Cerebellar cortex (tissue), 1 donor: ENCODE measurements around the gene GNPTAB.
"Not testable (repeated sequence)": the region's sequence is repeated elsewhere in the genome, so short reads cannot be mapped to it uniquely, and the experiment has no call there.

Experiments
- DNase-seq: peaks from one replicate; pipeline ENCODE4 v3.0.0-alpha.2; 2015; ENCODE audit warnings: low spot score

GNPTAB gene

DNA sequence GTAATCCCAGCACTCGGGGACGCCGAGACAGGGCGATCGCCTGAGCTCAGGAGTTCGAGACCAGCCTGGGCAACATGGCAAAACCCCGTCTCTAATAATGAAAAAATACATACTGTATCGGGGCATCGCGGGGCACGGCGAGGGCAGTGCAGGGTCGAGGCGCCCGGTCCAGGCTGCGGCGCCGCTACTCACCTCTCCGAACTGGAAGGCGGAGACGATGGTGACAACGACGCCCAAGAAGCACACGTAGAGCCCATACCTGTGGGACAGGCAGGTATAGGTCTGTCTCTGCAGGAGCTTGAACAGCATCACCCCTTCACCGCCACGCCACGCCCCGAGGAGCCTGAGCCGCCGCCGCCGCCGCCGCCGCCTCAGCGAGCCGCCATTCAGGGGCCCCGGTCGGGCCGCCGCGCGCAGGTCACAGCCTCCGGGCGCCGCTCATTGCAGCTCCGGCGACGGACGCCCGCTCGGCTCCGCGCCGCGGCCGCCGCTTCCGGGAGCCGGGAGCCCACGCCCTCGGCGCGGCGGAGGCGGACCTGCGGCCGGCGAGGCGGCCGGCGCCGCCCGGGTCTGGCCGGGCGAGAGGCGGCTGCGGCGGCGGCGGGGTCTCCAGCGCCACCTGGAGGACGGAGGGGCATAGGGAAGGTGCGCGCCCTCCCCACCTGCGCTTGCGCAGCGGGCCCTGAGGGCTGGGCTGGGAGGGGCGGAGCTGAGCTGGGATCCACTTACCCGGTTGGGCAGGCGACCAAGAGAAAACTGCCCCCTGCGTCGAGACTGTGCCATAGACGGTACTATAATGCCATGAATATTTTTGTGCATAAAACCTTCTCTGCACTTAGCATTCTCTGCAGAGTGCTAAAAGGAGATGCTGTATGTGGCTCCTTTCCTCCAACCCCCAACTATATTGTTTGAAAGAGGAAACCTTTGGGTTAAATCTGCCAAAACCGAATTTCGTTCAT is at the start of gene GNPTAB:
GNPTAB (minus strand) TSS at position 593 of the 959 bp plus-strand sequence; CDS start at position 309, 284 bp downstream.
- peak; percentile 91 for DNase-seq

DNA sequence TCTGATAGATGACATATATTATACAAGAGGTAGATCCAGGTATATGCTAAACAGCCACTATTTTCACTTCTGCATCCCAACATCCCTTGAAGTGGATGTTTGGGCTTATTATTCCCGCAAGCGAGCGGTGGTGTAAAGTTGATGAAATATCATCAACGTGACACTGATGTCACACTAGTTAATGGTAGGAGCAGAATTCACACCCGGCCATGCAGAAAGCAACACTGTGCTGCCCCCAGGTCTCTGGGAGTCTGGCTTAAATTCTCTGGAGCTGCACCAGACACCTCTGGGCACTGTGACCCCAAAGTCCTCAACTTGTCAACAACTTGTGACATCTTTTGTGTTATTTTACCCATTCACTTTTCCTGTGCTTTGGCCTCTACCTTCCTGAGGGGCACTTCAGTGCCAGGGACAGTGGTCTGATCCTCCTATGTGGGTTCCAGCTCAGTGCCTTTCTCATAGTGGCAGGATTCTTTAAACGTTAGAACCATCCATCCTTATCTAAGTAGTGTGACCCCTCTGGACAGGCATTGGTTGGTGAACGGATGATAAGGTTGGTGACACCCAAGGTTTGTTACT is 47.6 kb upstream of the GNPTAB start:
- no peak for DNase-seq

DNA sequence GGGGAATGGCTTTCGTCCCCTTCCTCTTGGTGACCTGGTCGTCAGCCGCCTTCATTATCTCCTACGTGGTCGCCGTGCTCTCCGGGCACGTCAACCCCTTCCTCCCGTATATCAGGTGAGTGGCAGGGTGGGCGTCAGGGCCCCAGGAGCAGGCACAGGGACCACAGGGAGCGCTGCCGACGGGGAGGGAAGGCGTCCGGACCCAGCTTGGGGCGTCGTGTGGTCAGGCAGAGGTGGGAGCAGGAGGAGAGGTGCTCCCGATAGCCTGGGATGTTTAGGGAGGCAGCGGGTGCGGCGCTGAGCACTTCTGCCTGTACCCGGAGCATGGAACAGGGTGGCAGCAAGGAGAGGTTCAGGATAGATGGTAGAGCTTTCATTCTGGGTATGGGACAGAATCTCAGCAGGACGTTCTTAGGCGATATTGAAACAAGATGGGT is 47.1 kb upstream of the GNPTAB start:
- DNase-seq: no peak

DNA sequence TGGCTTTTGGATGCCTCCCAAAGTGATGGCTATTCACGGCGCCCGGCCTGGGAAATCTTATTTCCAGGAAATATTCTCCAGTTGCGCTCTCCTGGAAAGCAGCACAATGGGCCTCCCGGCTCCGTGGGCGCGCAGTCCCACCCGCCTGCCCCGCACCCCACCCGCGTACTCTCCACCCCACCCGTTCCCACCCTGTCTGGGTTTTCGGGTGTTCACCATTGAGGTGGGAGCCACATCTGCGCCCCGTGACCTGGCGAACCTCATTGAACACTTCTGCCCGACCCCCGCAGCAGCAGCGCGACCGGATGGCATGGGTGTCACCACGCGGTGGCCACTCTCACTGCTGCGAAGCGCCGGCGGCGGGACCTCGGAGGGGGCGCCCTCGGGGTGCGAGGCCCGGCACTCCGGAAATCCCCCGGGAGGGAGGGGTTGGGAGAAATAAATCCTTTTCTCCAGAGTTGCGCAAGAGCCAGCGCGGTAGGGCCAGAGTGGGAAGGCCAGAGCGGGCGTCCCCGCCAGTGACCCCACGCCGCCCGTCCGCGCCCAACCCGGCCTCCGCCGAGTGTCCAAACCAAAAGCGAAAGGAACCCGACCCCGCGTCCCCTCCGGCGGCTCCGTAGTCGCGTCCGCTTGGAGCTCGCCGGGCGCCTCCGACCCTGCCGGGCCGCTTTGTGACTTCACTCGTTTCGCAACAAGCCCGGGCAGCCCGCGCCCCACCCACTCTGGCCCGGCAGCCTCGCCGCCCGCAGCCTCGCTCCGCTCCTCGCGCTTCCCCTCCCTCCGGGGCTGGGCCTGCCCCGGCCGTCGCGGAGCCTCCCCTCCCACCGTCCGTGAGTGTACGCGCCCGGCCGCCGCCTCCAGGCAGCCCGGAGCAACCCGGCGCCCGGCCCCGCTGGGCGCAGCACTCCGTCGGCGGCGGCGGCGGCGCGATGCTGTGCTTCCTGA is 46.4 kb upstream of the GNPTAB start, which contains the start of gene DRAM1:
DRAM1 (plus strand) TSS at position 720 of the 945 bp plus-strand sequence; CDS start at position 930, 210 bp downstream.
- peak; percentile 33 for DNase-seq

DNA sequence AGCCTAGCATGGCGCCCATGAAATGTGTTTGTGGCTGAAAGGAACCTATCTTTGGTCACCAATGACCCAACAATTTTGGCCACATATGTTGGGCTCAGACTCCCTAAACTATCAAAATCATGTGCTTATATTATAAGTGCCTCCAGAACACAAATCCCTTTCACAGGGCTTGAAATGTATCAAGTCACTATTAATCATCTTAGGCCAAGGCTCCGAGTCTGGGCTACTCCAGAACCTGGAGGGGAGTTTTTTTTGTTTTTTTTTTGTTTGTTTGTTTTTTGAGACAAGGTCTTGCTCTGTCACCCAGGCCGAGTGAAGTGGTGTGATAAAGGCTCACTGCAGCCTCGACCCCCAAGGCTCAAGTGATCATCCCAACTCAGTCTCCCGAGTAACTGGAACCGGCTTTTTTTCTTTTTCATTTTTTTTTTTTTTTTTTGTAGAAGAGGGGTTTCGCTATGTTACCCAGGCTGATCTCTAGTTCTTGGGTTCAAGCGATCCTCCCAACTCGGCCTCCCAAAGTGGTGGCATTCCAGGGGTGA is 45.6 kb upstream of the GNPTAB start:
- no peak for DNase-seq

DNA sequence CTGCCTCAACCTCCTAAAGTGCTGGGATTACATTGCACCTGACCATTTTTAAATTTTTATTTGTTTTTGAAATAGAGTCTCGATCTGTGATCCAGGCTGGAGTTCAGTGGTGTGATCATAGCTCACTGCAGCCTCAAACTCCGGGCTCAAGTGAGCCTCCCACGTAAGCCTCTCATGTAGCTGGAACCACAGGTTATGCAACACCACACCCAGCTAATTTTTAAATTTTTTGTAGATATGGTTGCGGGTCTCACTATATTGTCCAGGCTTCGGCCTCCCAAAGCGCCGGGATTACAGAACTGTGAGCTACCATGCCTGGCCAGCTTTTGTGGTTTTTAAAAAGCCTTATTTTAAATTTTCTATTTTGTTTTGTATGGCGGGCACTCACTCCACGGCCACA is 44.4 kb upstream of the GNPTAB start:
- no peak for DNase-seq

DNA sequence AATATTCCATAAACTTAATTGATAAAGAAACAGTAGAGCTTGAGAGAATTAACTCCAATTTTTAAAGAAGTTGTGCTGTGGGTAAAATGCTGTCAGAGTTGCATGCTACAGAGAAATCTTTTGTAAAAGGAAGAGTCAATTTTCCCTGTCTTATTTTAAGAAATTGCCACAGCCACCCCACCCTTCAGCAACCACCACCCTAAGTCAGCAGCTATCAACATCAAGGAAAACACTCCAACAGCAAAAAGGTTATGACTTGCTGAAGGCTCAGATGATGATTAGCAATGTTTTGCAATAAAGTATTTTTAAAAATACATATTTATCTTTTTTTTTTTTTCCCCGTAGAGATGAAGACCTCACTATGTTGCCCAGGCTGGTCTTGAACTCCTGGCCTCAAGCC is 40.2 kb upstream of the GNPTAB start:
- DNase-seq: no peak

DNA sequence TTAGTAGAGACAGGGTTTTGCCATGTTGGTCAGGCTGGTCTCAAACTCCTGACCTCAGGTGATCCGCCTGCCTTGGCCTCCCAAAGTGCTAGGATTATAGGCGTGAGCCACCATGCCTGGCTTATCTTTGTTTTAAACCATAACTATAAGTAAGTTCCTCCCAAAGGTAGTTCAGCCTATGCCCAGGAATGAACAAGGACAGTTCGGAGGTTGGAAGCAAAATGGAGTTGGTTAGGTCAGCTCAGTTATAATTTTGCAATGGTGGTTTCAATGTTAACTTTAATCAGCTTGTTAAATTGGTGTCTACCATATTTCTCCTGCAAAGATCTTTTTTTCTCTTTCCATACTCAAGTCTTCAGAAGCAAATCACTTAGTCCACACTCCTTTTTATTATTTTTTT is 36.9 kb upstream of the GNPTAB start:
- not testable (repeated sequence) for DNase-seq

DNA sequence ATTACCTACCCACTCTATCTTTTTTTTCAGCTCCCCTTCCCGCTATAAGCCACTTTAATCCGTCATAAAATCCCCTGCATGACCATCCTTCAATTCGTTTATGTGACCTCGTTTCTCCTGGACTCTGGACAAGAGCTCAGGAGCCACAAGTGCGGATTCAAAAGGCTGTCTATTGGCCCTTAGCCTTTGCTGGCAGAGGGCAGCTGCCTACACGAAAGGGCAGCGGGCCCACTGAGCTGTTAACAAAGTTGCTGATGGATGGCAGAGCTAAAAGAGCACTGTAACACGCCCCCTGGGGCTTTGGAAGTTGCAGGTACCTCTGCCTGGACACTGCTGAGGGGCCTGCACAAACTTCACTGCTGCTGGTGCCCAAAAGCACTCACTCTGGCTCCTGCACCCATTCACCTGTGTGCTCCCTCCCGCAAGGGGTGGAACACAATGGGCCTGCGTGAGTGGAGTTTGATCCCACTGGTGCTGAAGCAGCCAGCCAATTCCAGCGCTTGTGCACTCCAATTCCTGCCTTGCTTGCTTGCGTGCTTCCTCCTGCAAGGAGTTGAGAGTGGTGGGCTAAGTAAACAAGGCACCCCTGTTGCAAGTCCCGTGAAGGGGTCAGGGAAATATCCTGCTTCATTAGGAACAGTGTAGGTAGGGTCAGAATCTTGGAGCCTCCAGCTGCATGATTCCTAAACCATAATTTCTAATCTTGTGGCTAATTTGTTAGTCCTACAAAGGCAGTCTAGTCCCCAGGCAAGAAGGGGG is 36.0 kb upstream of the GNPTAB start:
- DNase-seq: no peak

DNA sequence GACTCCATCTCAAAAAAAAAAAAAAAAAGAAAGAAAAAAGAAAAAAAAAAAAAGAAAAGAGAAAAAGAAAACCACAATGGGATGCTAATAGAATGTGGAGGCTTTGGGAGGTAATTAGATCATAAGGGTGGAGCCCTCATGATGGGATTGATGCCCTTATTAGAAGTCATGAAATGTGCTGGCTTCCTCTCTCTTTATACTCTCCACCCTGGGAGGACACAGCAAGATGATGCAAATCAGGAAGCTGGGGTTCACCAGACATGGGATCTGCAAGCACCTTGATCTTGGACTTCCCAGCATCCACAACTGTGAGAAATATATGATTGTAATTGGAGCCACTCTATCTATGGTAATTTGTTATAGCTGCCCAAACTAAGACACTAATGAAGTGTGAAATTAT is 33.2 kb upstream of the GNPTAB start:
- no peak for DNase-seq

DNA sequence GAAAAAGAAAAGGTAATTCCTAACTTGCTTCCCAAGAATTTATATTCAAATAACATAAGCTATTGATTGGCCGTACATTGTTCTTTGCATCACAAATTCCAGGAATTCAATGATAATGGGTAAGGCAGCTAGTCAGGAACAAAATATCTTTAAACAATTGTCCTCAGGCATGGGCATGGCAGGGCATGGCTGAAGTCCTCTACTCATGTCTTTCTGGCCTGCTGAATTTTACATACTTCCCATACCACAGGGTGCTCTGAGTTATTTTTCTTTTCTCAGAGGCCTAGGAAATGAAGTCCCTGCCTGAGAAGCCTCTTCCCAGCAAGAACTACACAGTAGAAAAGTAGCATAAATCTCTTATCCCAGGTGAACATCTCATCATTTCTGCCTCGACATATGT is 31.5 kb upstream of the GNPTAB start:
- DNase-seq: no peak

DNA sequence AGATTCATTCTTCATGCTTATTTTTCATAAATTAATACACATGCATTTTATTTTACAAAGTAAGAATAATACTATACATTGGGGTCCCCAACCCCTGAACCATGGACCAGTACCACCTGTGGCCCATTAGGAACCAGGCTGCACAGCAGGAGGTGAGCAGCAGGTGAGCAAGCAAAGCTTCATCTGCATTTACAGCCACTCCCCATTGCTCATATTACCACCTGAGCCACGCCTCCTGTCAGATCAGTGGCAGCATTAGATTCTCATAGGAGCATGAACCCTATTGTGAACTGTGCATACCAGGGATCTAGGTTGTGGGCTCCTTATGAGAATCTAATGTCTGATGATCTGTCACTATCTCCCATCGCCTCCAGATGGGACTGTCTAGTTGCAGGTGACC is 30.9 kb upstream of the GNPTAB start:
- not testable (repeated sequence) for DNase-seq

DNA sequence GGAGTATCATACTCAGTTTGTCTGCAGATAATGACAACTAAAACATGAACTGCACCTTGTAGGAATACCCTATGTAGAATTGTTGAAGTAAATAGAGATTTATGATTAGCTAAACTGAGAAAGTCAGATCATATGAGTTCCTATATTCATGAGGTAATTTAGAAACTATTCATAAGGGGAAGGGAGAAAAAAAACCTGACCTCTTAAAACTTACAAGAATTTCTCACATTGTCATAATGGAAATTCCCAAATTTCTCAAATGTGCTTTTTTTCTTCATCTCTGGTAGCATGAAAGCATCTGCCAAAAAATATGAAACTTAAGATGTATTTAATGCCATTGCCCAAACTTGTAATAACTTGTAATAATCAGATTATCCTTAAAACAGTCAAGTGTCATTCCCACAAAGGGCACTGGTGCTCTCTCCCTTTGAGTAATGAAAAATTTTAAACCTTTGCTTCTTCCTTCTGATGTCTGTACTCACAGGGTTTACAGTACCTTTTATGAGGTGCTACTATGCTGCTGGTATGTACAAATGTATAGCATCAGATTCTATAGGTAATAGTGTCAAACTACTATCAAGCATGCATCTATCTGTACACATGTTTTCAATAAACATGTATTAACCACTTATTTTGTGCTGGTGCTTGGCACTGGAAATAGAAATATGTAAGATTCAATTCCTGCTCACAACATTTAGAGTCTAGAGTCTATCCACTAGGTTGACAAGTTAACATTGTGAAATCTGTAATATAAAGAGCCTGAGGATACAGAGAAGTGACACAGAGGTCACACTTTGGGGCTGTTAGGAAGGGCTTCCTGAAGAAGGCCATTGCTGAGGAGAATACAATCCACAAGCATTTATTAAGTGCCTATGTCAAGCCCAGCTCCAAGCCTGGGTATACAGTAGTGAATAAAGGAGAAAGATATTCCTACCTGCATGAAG is 29.2 kb upstream of the GNPTAB start:
- no peak for DNase-seq

DNA sequence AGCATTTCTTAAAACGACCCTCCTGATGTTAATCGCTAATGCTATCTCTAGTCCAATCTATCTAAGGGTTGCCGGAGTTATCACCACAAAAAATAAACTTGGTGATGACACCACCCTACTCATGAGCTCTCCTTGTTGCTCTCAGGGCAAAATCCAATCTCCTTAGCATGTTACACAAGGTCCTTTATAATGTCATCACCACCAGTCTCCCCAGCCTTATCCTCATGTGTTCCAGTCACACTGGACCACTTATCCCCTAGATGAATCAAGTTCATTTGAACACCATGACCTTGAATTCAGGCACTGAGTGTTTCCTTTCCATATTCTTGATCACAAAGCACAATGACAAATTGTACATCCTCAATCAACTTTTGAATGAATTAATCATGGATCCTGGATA is 27.6 kb upstream of the GNPTAB start:
- DNase-seq: no peak

DNA sequence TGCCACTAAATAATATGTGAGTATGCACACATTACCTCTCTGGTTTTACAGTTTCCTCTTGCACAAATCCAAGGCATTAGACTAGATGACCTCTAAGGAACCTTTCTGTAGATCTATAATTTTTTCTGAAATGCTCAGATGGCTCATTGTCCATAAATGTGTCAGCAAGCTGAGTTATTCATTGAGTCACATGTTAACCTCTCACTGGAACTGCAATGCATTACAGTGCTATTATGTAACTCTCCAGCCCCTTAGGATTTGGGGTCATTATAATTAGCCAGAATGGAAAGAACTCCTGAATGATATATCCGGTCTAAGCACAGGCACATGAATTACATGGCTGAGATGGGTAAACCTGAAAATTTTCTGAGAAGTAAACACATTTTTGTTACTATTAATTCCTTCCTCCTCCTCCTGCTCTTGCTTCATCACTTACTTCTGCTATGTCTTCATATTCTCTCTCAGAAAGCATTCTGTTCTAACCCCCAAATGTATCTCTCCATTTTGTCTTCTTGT is 26.3 kb upstream of the GNPTAB start:
- DNase-seq: no peak

DNA sequence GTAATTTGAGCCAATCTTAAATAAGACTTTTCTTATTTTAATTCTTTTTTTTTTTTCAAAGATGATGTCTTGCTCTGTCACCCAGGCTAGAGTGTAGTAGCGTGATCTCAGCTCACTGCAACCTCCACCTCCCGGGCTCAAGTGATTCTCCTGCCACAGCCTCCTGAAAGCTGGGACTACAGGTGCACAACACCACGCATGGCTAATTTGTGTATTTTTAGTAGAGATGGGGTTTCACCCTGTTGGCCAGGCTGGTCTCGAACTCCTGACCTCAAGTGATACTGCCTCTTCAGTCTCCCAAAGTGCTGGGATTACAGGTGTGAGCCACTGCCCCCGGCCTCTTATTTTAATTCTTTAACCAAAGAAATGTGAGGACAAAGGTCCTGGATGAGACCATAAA is 25.9 kb upstream of the GNPTAB start:
- DNase-seq: not testable (repeated sequence)

DNA sequence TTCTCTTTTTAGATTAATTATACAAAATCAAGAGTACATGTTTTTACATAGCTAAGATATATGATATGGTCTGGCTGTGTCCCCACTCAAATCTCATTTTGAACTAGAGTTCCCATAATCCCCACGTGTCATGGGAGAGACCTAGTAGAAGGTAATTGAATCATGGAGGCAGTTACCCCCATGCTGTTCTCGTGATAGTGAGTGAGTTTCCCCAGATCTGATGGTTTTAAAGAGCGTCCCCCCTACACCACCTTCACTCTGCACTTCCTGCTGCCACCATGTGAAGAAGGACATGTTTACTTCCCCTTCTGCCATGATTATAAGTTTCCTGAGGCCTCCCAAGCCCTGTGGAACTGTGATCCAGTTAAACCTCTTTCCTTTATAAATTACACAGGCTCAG is 25.2 kb upstream of the GNPTAB start:
- DNase-seq: no peak

DNA sequence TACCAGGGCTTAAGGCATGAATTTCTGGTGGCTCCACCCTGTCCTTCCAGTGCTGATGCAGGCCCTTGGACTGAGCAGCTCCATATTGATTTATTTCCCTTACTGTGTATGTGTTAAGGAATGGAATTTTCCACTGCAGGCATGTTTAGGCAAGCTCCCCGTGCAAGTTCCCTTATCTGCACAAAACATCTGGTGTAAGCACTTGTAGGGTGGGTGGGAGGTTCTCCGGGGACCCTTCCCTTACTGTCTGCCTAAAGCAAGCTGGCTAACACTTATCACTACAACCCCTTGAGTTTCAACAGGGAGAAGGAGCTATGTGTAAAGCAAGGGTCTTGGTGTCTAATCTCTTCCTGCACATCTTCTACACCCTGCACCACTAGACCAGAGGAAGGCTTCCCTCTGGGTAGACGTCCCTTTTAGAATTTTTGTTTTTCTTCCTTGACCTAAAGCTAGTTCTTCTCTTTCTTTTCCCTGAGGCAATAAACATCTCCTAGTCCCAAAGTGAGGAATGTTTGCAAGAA is 24.7 kb upstream of the GNPTAB start:
- no peak for DNase-seq

DNA sequence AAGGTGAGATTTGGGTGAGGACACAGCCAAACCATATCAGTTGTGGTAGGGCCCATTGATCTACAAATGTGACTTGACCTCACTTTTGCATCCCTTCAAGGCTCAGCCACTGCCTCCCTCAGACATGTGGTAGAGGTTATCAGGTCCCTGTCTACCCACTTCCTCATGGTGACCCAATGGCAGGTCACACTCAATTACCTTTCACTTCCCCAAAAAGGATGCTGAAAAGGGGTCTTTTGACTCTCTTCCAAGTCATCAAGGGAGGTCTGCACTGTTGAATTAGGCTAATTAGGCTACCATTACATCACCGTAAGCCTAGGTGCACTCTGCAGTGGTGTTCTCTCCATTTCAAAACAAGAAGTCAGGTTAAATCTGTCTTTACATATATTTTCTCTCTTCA is 24.0 kb upstream of the GNPTAB start:
- no peak for DNase-seq
